Endothelial cell of umbilical vein (primary cell): ENCODE data around the gene PCMT1. TPM values are rescaled to one million over a fixed set of nuclear protein-coding genes. Genes with fewer than 3 reads are reported as not detected.

ENCODE experiments used
- BruUV-seq: library from RNA; stranded (reverse); fragments of 400-500 nt; replicated peaks from 2 replicates; lab custom pipeline; 2021; lab: Mats Ljungman, UMichigan
- CTCF ChIA-PET: fragments of 300-600, 350-600 bp; sonication (Branson Sonifier 250); formaldehyde crosslinking; loops from one replicate; lab custom pipeline; 2021; ENCODE audit warnings: antibody characterized with exemption, inconsistent platforms; lab: Charles Lee
- POLR2A ChIA-PET: fragments of 300-600, 350-600 bp; sonication (Branson Sonifier 250); formaldehyde crosslinking; loops from one replicate; lab custom pipeline; 2021; ENCODE audit warnings: antibody characterized with exemption, inconsistent platforms; lab: Charles Lee
- DNase-seq: peaks from one replicate; pipeline ENCODE4 v3.0.0-alpha.2; 2011; ENCODE audit warnings: low read depth, low spot score
- FAIRE-seq: peaks from 2 replicates; lab custom pipeline; 2011; peaks lifted over from hg19 to GRCh38; lab: Jason Lieb, UNC
- H2AFZ ChIP-seq: 2 replicates; pipeline ENCODE4 v1.6.0; 2012; ENCODE audit warnings: low read depth, low read length, control low read depth, inconsistent platforms
- H3K27ac ChIP-seq: 2 replicates; pipeline ENCODE4 v1.5.1; 2011; ENCODE audit warnings: low read depth, mild to moderate bottlenecking, control low read depth, low read length, moderate library complexity; ENCODE audit not compliant: insufficient read depth
- H3K27me3 ChIP-seq, 2 experiments: 2 replicates each; pipeline versions ENCODE4 v1.6.0 to v1.6.1; 2011; ENCODE audit warnings: low read length in 2 of 2, mixed read lengths in 1 of 2; ENCODE audit not compliant: control insufficient read depth in 2 of 2, insufficient read depth in 2 of 2
- H3K36me3 ChIP-seq, 2 experiments: 2 replicates in 1 of 2; 3 replicates in 1 of 2; pipeline ENCODE4 v1.5.1; 2011; ENCODE audit warnings: low read length in 2 of 2, mild to moderate bottlenecking in 1 of 2, moderate library complexity in 1 of 2; ENCODE audit not compliant: control insufficient read depth in 2 of 2, insufficient read depth in 2 of 2; ENCODE audit errors: extremely low read depth in 1 of 2
- H3K4me1 ChIP-seq: 3 replicates; pipeline ENCODE4 v1.5.1; 2011; ENCODE audit warnings: mild to moderate bottlenecking, low read length; ENCODE audit not compliant: control insufficient read depth, insufficient read depth; ENCODE audit errors: extremely low read depth
- H3K4me2 ChIP-seq: 2 replicates; pipeline ENCODE4 v1.6.1; 2011; ENCODE audit warnings: low read length, control low read depth, mixed read lengths; ENCODE audit not compliant: insufficient read depth
- H3K4me3 ChIP-seq, 3 experiments: fragments of 200-600 bp in 1 of 3; sonication (generic), shearing (Covaris generic) in 1 of 3; replicated peaks in 1 of 3; 2 replicates each; pipeline ENCODE4 v1.5.1; 2011 to 2016; ENCODE audit warnings: control low read depth in 3 of 3, low read length in 3 of 3, mild to moderate bottlenecking in 2 of 3, inconsistent platforms in 1 of 3, low read depth in 1 of 3, moderate library complexity in 1 of 3; ENCODE audit not compliant: insufficient read depth in 1 of 3
- H3K79me2 ChIP-seq: 2 replicates; pipeline ENCODE4 v1.6.0; 2012; ENCODE audit warnings: low read length, inconsistent platforms; ENCODE audit not compliant: control insufficient read depth, insufficient read depth
- H3K9ac ChIP-seq: replicated peaks from 2 replicates; pipeline ENCODE3; 2011; ENCODE audit warnings: low read length, control low read depth; ENCODE audit not compliant: insufficient read depth; ENCODE audit errors: extremely low read depth
- H3K9me1 ChIP-seq: replicated peaks from 3 replicates; pipeline ENCODE4 v1.6.0; 2011; ENCODE audit warnings: mild to moderate bottlenecking, low read length; ENCODE audit not compliant: control insufficient read depth, insufficient read depth; ENCODE audit errors: extremely low read depth
- H3K9me3 ChIP-seq: replicated peaks from 2 replicates; pipeline ENCODE4 v1.5.1; 2012; ENCODE audit warnings: low read length, inconsistent platforms; ENCODE audit not compliant: control insufficient read depth, insufficient read depth
- H4K20me1 ChIP-seq: replicated peaks from 2 replicates; pipeline ENCODE3; 2011; ENCODE audit warnings: mild to moderate bottlenecking, low read length; ENCODE audit not compliant: control insufficient read depth, insufficient read depth; ENCODE audit errors: extremely low read depth
- CTCF ChIP-seq, 2 donors: IDR thresholded peaks; 1 replicate in 1 of 2; 2 replicates in 1 of 2; pipeline ENCODE4 v1.5.1; 2011; ENCODE audit warnings: low read length in 2 of 2, mild to moderate bottlenecking in 2 of 2, moderate library complexity in 2 of 2, control low read depth in 1 of 2, inconsistent platforms in 1 of 2, low read depth in 1 of 2; ENCODE audit not compliant: insufficient read depth in 1 of 2; ENCODE audit errors: extremely low read depth in 1 of 2
- EZH2 ChIP-seq: IDR thresholded peaks from 2 replicates; pipeline ENCODE4 v1.6.1; 2012; ENCODE audit warnings: borderline replicate concordance, low read depth, mild to moderate bottlenecking, moderate library complexity, low read length, inconsistent platforms; ENCODE audit not compliant: severe bottlenecking
- FOS ChIP-seq: IDR thresholded peaks from 2 replicates; pipeline ENCODE4 v1.6.1; 2011; ENCODE audit warnings: mild to moderate bottlenecking, low read length, moderate library complexity, borderline replicate concordance; ENCODE audit not compliant: insufficient read depth
- GATA2 ChIP-seq: IDR thresholded peaks from 2 replicates; pipeline ENCODE4 v1.7.0; 2011; ENCODE audit warnings: low read depth, mild to moderate bottlenecking, moderate library complexity, mixed read lengths, low read length; ENCODE audit not compliant: insufficient read length, insufficient read depth
- JUN ChIP-seq: IDR thresholded peaks from 2 replicates; pipeline ENCODE4 v1.6.1; 2011; ENCODE audit warnings: borderline replicate concordance, low read depth; ENCODE audit not compliant: insufficient read length, insufficient read depth
- MAX ChIP-seq: IDR thresholded peaks from 2 replicates; pipeline ENCODE4 v1.6.1; 2011; ENCODE audit not compliant: insufficient read depth, insufficient read length
- MYC ChIP-seq: IDR thresholded peaks from one replicate; pipeline ENCODE4 v1.6.1; 2011; ENCODE audit warnings: mild to moderate bottlenecking, low read depth, low read length
- POLR2A ChIP-seq: IDR thresholded peaks from 2 replicates; pipeline ENCODE4 v1.6.1; 2012; ENCODE audit warnings: low read depth, mild to moderate bottlenecking, control low read depth, low read length
- POLR2AphosphoS5 ChIP-seq: IDR thresholded peaks from 2 replicates; pipeline ENCODE4 v1.6.1; 2012; ENCODE audit warnings: low read depth, mild to moderate bottlenecking, control low read depth, low read length, moderate library complexity; ENCODE audit not compliant: insufficient read depth
- dilution Hi-C: fragments of 300-500 bp; cut with MboI; formaldehyde crosslinking; loops from one replicate; pipeline ENCODE4 v1.15.0; 2019; ENCODE audit warnings: low sequenced_read_pairs; ENCODE audit not compliant: extremely low pct_ligation_motif_present
- intact Hi-C: fragments of 100-400 bp; cut with micrococcal nuclease; formaldehyde crosslinking; loops from one replicate; pipeline ENCODE4 v1.10.0; 2022
- polyA plus RNA-seq, 4 experiments: library from polyadenylated mRNA; depleted of rRNA in 3 of 4; stranded (reverse) in 3 of 4; unstranded in 1 of 4; fragments of >200 nt; gene quantifications; 2 replicates each; pipeline versions ENCODE4 v1.2.1 to v1.2.3, GENCODE V29; 2011 to 2012; ENCODE audit warnings: missing spikeins in 1 of 4
- total RNA-seq: library from RNA; stranded (reverse); gene quantifications from 2 replicates; pipeline ENCODE4 v1.2.3, GENCODE V29; 2021

PCMT1 gene
- total and polyA plus RNA-seq, 2 donors (not counting 3 experiments of a cell fraction or from before 2014, with no cell fraction given) = 95.0 to 102 TPM

GRCh38 chr6:149860513-149860833, 110.9 kb downstream of the PCMT1 start:
- Histone ChIP-seq H3K27me3 (no peaks in the 10 kb centered on the region), H3K36me3 (no peaks in the 10 kb centered on the region), H4K20me1 (no peaks in the 10 kb centered on the region), H3K9ac (no peak overlapping the region), H3K27ac (no peak overlapping the region), H3K9me1 (no peaks in the 10 kb centered on the region), H3K4me1 (peaks cover 61% of the 10 kb centered on the region), H3K9me3 (no peaks in the 10 kb centered on the region), H3K4me2 (no peak overlapping the region), H3K79me2 (peaks cover 40% of the 10 kb centered on the region), H2AFZ (no peak overlapping the region), H3K4me3 (no peak overlapping the region)
- FAIRE-seq (no peak), DNase-seq (no peak)
- dilution Hi-C loops (no loop called here), intact Hi-C loops (no loop called here)
- CTCF ChIA-PET = interaction anchor here (3.2 kb wide), 1 partner anchor 20 kb away, joined by 10 read pairs; no protein-coding TSS in a partner anchor
- POLR2A ChIA-PET = no interaction called here
- BruUV-seq = no TSS peak
- no peak for TF ChIP-seq GATA2
- no peak for TF ChIP-seq POLR2A
- no peak for TF ChIP-seq MAX
- TF ChIP-seq FOS = no peak
- no peak for TF ChIP-seq JUN
- no peak for TF ChIP-seq POLR2AphosphoS5
- no peak for TF ChIP-seq MYC
- no peak for TF ChIP-seq CTCF (IDR thresholded peaks at IDR 0.05; ENCODE audit: extremely low read depth in 1 of 2, insufficient read depth in 1 of 2, low read depth in 1 of 2, low read length in 2 of 2)
- TF ChIP-seq EZH2 = no peak

Other genes starting within 250 kb of the PCMT1 start
- 24.3 and 27.8 TPM in 2 replicates for gene PPIL4, start 203.7 kb upstream of the PCMT1 start, total RNA-seq
- 1.2 and 2.2 TPM in 2 replicates for gene PPIL4, start 203.7 kb upstream of the PCMT1 start, polyA plus RNA-seq
- 38.0 and 38.2 TPM in 2 replicates for gene GINM1, start 183.4 kb upstream of the PCMT1 start, total RNA-seq
- 10.2 and 14.6 TPM in 2 replicates for gene GINM1, start 183.4 kb upstream of the PCMT1 start, polyA plus RNA-seq
- 15.9 and 16.2 TPM in 2 replicates for gene KATNA1, start 101.0 kb upstream of the PCMT1 start, total RNA-seq
- gene KATNA1, start 101.0 kb upstream of the PCMT1 start, polyA plus RNA-seq = 5.6 and 9.9 TPM in 2 replicates
- 27.6 and 28.7 TPM in 2 replicates for gene LATS1, start 31.6 kb upstream of the PCMT1 start, total RNA-seq
- gene LATS1, start 31.6 kb upstream of the PCMT1 start, polyA plus RNA-seq = 8.4 and 10.2 TPM in 2 replicates
- gene NUP43, start 3.2 kb upstream of the PCMT1 start, total RNA-seq = 49.0 and 56.8 TPM in 2 replicates
- gene NUP43, start 3.2 kb upstream of the PCMT1 start, polyA plus RNA-seq = 12.3 and 14.9 TPM in 2 replicates
- 29.9 and 59.1 TPM in 2 replicates for gene LRP11, start 114.6 kb downstream of the PCMT1 start, total RNA-seq
- 17.5 and 23.1 TPM in 2 replicates for gene LRP11, start 114.6 kb downstream of the PCMT1 start, polyA plus RNA-seq
- not detected in 2 replicates for gene RAET1E, start 148.4 kb downstream of the PCMT1 start, total RNA-seq
- 0.04 TPM in 1 of 2 replicates, not detected in the other for gene RAET1E, start 148.4 kb downstream of the PCMT1 start, polyA plus RNA-seq
- 0.74 and 1.6 TPM in 2 replicates for gene RAET1G, start 173.4 kb downstream of the PCMT1 start, total RNA-seq
- gene RAET1G, start 173.4 kb downstream of the PCMT1 start, polyA plus RNA-seq = 2.1 and 3.3 TPM in 2 replicates
- 7.0 and 14.0 TPM in 2 replicates for gene ULBP2, start 192.3 kb downstream of the PCMT1 start, total RNA-seq
- gene ULBP2, start 192.3 kb downstream of the PCMT1 start, polyA plus RNA-seq = 22.8 and 26.4 TPM in 2 replicates
- 0.33 and 2.3 TPM in 2 replicates for gene ULBP1, start 214.2 kb downstream of the PCMT1 start, total RNA-seq
- 1.1 and 1.4 TPM in 2 replicates for gene ULBP1, start 214.2 kb downstream of the PCMT1 start, polyA plus RNA-seq